ENCODE measurements around the gene ABLIM3. TPM values are rescaled to one million over a fixed set of nuclear protein-coding genes. Genes with fewer than 3 reads are reported as not detected.

ABLIM3 gene
- total and polyA plus RNA-seq, 2 experiments from 2014 or later = 0.19 to 2.2 TPM

DNA sequence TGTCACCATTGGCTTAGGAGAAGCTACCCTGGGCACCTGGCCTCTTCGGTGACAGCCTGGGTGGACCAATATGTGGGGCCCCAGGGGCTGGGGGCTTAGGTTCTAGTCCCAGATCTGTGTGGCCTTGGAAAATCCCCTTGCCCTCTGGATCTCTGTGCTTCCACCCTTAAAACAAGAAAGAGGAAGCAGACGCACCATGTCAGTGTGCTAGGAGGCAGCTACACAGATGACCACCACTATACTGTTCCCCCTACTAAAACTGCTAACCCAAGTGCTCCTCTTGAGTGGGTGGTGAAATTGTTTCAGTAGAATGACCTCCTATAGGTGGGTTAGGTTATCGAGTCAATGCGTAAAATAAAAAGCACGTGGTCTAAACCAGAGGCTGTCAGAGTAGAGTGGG lies 161.3 kb downstream of the ABLIM3 start:
- H3K27me3 Mint-ChIP-seq (ENCODE audit: insufficient read depth, low read depth, poor library complexity) = peaks cover 2% of the 10 kb centered on the region

More for the DNA sequence above, 161.3 kb downstream of the ABLIM3 start:
- Mint-ChIP-seq H3K36me3 (ENCODE audit: low read depth) (no peaks in the 10 kb centered on the region), H3K9me3 (no peaks in the 10 kb centered on the region), H3K4me1 (no peaks in the 10 kb centered on the region), H3K27ac (no peak overlapping the region; the same call in 1 of the 2 replicates), H3K4me3 (no peak overlapping the region)
- Histone ChIP-seq H3K27ac (ENCODE audit: low read depth) (no peak overlapping the region), H4K20me1 (replicated peaks; ENCODE audit: insufficient read depth) (no peaks in the 10 kb centered on the region), H3K4me1 (ENCODE audit: insufficient read depth) (no peaks in the 10 kb centered on the region), H3K4me2 (no peak overlapping the region), H3K79me2 (replicated peaks; ENCODE audit: insufficient read depth) (no peaks in the 10 kb centered on the region), H3K4me3 (no peak overlapping the region), H3K27me3 (ENCODE audit: insufficient read depth) (no peaks in the 10 kb centered on the region), H3K9me2 (ENCODE audit: insufficient read depth) (no peaks in the 10 kb centered on the region), H2AFZ (no peak overlapping the region), H3K36me3 (ENCODE audit: insufficient read depth) (no peaks in the 10 kb centered on the region), H3F3A (replicated peaks; ENCODE audit: low read depth) (no peaks in the 10 kb centered on the region)
- no peak for ATAC-seq
- no peak for DNase-seq (ENCODE audit: low spot score)
- TF ChIP-seq POLR2AphosphoS5 (IDR thresholded peaks at IDR 0.05; ENCODE audit: low read depth) = no peak
- no peak for TF ChIP-seq NANOG (IDR thresholded peaks at IDR 0.05; ENCODE audit: borderline replicate concordance)
- TF ChIP-seq, protein P1, sequence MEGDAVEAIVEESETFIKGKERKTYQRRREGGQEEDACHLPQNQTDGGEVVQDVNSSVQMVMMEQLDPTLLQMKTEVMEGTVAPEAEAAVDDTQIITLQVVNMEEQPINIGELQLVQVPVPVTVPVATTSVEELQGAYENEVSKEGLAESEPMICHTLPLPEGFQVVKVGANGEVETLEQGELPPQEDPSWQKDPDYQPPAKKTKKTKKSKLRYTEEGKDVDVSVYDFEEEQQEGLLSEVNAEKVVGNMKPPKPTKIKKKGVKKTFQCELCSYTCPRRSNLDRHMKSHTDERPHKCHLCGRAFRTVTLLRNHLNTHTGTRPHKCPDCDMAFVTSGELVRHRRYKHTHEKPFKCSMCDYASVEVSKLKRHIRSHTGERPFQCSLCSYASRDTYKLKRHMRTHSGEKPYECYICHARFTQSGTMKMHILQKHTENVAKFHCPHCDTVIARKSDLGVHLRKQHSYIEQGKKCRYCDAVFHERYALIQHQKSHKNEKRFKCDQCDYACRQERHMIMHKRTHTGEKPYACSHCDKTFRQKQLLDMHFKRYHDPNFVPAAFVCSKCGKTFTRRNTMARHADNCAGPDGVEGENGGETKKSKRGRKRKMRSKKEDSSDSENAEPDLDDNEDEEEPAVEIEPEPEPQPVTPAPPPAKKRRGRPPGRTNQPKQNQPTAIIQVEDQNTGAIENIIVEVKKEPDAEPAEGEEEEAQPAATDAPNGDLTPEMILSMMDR (conservative IDR thresholded peaks at IDR 0.05; ENCODE audit: low read depth in 2 of 2) = no peak
- no peak for TF ChIP-seq ZNF331 (CRISPR knock-in tag; IDR thresholded peaks at IDR 0.05; ENCODE audit: low read depth)
- TF ChIP-seq, protein P2, sequence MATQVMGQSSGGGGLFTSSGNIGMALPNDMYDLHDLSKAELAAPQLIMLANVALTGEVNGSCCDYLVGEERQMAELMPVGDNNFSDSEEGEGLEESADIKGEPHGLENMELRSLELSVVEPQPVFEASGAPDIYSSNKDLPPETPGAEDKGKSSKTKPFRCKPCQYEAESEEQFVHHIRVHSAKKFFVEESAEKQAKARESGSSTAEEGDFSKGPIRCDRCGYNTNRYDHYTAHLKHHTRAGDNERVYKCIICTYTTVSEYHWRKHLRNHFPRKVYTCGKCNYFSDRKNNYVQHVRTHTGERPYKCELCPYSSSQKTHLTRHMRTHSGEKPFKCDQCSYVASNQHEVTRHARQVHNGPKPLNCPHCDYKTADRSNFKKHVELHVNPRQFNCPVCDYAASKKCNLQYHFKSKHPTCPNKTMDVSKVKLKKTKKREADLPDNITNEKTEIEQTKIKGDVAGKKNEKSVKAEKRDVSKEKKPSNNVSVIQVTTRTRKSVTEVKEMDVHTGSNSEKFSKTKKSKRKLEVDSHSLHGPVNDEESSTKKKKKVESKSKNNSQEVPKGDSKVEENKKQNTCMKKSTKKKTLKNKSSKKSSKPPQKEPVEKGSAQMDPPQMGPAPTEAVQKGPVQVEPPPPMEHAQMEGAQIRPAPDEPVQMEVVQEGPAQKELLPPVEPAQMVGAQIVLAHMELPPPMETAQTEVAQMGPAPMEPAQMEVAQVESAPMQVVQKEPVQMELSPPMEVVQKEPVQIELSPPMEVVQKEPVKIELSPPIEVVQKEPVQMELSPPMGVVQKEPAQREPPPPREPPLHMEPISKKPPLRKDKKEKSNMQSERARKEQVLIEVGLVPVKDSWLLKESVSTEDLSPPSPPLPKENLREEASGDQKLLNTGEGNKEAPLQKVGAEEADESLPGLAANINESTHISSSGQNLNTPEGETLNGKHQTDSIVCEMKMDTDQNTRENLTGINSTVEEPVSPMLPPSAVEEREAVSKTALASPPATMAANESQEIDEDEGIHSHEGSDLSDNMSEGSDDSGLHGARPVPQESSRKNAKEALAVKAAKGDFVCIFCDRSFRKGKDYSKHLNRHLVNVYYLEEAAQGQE (IDR thresholded peaks at IDR 0.05; ENCODE audit: unreplicated experiment) = no peak
- TF ChIP-seq, protein P3, sequence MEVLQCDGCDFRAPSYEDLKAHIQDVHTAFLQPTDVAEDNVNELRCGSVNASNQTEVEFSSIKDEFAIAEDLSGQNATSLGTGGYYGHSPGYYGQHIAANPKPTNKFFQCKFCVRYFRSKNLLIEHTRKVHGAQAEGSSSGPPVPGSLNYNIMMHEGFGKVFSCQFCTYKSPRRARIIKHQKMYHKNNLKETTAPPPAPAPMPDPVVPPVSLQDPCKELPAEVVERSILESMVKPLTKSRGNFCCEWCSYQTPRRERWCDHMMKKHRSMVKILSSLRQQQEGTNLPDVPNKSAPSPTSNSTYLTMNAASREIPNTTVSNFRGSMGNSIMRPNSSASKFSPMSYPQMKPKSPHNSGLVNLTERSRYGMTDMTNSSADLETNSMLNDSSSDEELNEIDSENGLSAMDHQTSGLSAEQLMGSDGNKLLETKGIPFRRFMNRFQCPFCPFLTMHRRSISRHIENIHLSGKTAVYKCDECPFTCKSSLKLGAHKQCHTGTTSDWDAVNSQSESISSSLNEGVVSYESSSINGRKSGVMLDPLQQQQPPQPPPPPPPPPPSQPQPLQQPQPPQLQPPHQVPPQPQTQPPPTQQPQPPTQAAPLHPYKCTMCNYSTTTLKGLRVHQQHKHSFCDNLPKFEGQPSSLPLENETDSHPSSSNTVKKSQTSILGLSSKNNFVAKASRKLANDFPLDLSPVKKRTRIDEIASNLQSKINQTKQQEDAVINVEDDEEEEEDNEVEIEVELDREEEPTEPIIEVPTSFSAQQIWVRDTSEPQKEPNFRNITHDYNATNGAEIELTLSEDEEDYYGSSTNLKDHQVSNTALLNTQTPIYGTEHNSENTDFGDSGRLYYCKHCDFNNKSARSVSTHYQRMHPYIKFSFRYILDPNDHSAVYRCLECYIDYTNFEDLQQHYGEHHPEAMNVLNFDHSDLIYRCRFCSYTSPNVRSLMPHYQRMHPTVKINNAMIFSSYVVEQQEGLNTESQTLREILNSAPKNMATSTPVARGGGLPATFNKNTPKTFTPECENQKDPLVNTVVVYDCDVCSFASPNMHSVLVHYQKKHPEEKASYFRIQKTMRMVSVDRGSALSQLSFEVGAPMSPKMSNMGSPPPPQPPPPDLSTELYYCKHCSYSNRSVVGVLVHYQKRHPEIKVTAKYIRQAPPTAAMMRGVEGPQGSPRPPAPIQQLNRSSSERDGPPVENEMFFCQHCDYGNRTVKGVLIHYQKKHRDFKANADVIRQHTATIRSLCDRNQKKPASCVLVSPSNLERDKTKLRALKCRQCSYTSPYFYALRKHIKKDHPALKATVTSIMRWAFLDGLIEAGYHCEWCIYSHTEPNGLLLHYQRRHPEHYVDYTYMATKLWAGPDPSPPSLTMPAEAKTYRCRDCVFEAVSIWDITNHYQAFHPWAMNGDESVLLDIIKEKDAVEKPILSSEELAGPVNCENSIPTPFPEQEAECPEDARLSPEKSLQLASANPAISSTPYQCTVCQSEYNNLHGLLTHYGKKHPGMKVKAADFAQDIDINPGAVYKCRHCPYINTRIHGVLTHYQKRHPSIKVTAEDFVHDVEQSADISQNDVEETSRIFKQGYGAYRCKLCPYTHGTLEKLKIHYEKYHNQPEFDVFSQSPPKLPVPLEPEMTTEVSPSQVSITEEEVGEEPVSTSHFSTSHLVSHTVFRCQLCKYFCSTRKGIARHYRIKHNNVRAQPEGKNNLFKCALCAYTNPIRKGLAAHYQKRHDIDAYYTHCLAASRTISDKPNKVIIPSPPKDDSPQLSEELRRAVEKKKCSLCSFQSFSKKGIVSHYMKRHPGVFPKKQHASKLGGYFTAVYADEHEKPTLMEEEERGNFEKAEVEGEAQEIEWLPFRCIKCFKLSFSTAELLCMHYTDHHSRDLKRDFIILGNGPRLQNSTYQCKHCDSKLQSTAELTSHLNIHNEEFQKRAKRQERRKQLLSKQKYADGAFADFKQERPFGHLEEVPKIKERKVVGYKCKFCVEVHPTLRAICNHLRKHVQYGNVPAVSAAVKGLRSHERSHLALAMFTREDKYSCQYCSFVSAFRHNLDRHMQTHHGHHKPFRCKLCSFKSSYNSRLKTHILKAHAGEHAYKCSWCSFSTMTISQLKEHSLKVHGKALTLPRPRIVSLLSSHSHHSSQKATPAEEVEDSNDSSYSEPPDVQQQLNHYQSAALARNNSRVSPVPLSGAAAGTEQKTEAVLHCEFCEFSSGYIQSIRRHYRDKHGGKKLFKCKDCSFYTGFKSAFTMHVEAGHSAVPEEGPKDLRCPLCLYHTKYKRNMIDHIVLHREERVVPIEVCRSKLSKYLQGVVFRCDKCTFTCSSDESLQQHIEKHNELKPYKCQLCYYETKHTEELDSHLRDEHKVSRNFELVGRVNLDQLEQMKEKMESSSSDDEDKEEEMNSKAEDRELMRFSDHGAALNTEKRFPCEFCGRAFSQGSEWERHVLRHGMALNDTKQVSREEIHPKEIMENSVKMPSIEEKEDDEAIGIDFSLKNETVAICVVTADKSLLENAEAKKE (CRISPR knock-in tag; IDR thresholded peaks at IDR 0.05) = no peak
- no peak for TF ChIP-seq ZNF114 (CRISPR knock-in tag; IDR thresholded peaks at IDR 0.05)
- no peak for TF ChIP-seq JUNB (IDR thresholded peaks at IDR 0.05; ENCODE audit: unreplicated experiment)
- no peak for TF ChIP-seq CREB1 (CRISPR knock-in tag; IDR thresholded peaks at IDR 0.05; ENCODE audit: low read depth)
- TF ChIP-seq, protein P4, sequence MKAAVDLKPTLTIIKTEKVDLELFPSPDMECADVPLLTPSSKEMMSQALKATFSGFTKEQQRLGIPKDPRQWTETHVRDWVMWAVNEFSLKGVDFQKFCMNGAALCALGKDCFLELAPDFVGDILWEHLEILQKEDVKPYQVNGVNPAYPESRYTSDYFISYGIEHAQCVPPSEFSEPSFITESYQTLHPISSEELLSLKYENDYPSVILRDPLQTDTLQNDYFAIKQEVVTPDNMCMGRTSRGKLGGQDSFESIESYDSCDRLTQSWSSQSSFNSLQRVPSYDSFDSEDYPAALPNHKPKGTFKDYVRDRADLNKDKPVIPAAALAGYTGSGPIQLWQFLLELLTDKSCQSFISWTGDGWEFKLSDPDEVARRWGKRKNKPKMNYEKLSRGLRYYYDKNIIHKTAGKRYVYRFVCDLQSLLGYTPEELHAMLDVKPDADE (IDR thresholded peaks at IDR 0.05) = no peak
- no peak for TF ChIP-seq EZH2phosphoT487 (IDR thresholded peaks at IDR 0.05; ENCODE audit: unreplicated experiment)
- TF ChIP-seq STAT1 (IDR thresholded peaks at IDR 0.05; ENCODE audit: unreplicated experiment) = no peak
- TF ChIP-seq EZH2 (IDR thresholded peaks at IDR 0.05; ENCODE audit: low read depth, unreplicated experiment) = no peak

All from GM23338 (cell line).